Stimulated activated naive CD8-positive, alpha-beta T cell treated with anti-CD3 and anti-CD28 coated beads, Interleukin-15, amount 100 ng/mL, for 72 hours (primary cell): ENCODE data around the gene TEX53.

ENCODE experiments used
- ATAC-seq: fragments of 150-1000 bp; cut with Tn5 transposase; 2 replicates; pipeline ENCODE4 v1.10.0; 2021; ENCODE audit warnings: mild to moderate bottlenecking, moderate library complexity
- DNase-seq, 2 donors: peaks; one replicate each; pipeline ENCODE4 v3.0.0; 2021 to 2022
- H3K27ac Mint-ChIP-seq, 2 donors: one replicate each; pipeline ENCODE4 v1.8.0; 2022; ENCODE audit warnings: mild to moderate bottlenecking in 2 of 2, mixed read lengths in 2 of 2, moderate library complexity in 2 of 2
- H3K27me3 Mint-ChIP-seq: one replicate; pipeline ENCODE4 v1.8.0; 2022; ENCODE audit warnings: mixed read lengths
- H3K4me1 Mint-ChIP-seq: one replicate; pipeline ENCODE4 v1.8.0; 2022; ENCODE audit warnings: mild to moderate bottlenecking, mixed read lengths
- H3K4me3 Mint-ChIP-seq, 2 donors: one replicate each; pipeline ENCODE4 v1.8.0; 2022; ENCODE audit warnings: mild to moderate bottlenecking in 2 of 2, mixed read lengths in 2 of 2, moderate library complexity in 1 of 2
- H3K9me3 Mint-ChIP-seq, 2 donors: one replicate each; pipeline ENCODE4 v1.8.0; 2022; ENCODE audit warnings: mixed read lengths in 2 of 2

TEX53 gene

GRCh38 chr9:114687034-114687433 lies 29.4 kb upstream of the TEX53 start:
- ATAC-seq (no peak), DNase-seq (no peak)
- H3K27ac Mint-ChIP-seq = peak overlapping the region; percentile 49 to 95
- H3K9me3 Mint-ChIP-seq = peaks cover 15 to 29% of the 10 kb centered on the region in 2 donors
- H3K4me3 Mint-ChIP-seq = peak overlapping the region; percentile 37 to 64
- no peaks in the 10 kb centered on the region for H3K27me3 Mint-ChIP-seq
- H3K4me1 Mint-ChIP-seq = peaks cover 89% of the 10 kb centered on the region

- H3K4me1 Mint-ChIP-seq = peaks cover 89% of the 10 kb centered on the region
- DNase-seq (peak in 1 of 2 donors; percentile 46), ATAC-seq (peak; percentile 8)
- H3K27me3 Mint-ChIP-seq = no peaks in the 10 kb centered on the region
- peak overlapping the region; percentile 86 to 95 for H3K27ac Mint-ChIP-seq
- H3K4me3 Mint-ChIP-seq = peak overlapping the region; percentile 38 to 64
- peaks cover 15 to 29% of the 10 kb centered on the region in 2 donors for H3K9me3 Mint-ChIP-seq
These were observed 28.3 kb upstream of the TEX53 start for GRCh38 chr9:114685951-114686350.

GRCh38 chr9:114684036-114684435 lies 26.4 kb upstream of the TEX53 start:
- DNase-seq = peak in 1 of 2 donors; percentile 50
- Mint-ChIP-seq H3K4me3 (peak overlapping the region; percentile 58 to 76), H3K27ac (peak overlapping the region; percentile 79 to 93), H3K4me1 (peaks cover 85% of the 10 kb centered on the region), H3K9me3 (peaks cover 14 to 23% of the 10 kb centered on the region in 2 donors), H3K27me3 (no peaks in the 10 kb centered on the region)
- no peak for ATAC-seq

GRCh38 chr9:114682846-114683245 lies 25.2 kb upstream of the TEX53 start:
- H3K4me3 Mint-ChIP-seq = no peak overlapping the region
- H3K27me3 Mint-ChIP-seq = peaks cover 9% of the 10 kb centered on the region
- DNase-seq (no peak), ATAC-seq (no peak)
- no peak overlapping the region for H3K27ac Mint-ChIP-seq
- peaks cover 85% of the 10 kb centered on the region for H3K4me1 Mint-ChIP-seq
- H3K9me3 Mint-ChIP-seq = peaks cover 7 to 20% of the 10 kb centered on the region in 2 donors

- peak; percentile 92 for ATAC-seq
- peak; percentile 86 to 88 for DNase-seq
- Mint-ChIP-seq H3K27ac (peak within 1 kb of the TSS; percentile 92 to 94), H3K4me3 (peak within 1 kb of the TSS; percentile 39 to 69), H3K4me1 (peaks cover 81% of the 10 kb centered on the region), H3K27me3 (peaks cover 13% of the 10 kb centered on the region), H3K9me3 (peaks cover 7 to 16% of the 10 kb centered on the region in 2 donors)
These were observed 24.2 kb upstream of the TEX53 start, which contains the start of gene TEX48 for GRCh38 chr9:114681594-114682332. Gene TEX48, minus strand, starts transcription at chr9:114682192. Its CDS starts 10,469 bp downstream, at chr9:114671723.

GRCh38 chr9:114680259-114681001 lies 22.8 kb upstream of the TEX53 start:
- no peak overlapping the region for H3K4me3 Mint-ChIP-seq

GRCh38 chr9:114678795-114679194 lies 21.2 kb upstream of the TEX53 start:
- Mint-ChIP-seq H3K27ac (no peak overlapping the region), H3K9me3 (peaks cover 0 to 8% of the 10 kb centered on the region in 2 donors), H3K4me1 (peaks cover 78% of the 10 kb centered on the region), H3K4me3 (no peak overlapping the region), H3K27me3 (peaks cover 16% of the 10 kb centered on the region)
- ATAC-seq (no peak), DNase-seq (no peak)

More at GRCh38 chr9:114680259-114681001, 22.8 kb upstream of the TEX53 start:
- ATAC-seq (no peak), DNase-seq (no peak)
- peaks cover 7% of the 10 kb centered on the region in 2 donors for H3K9me3 Mint-ChIP-seq
- H3K27ac Mint-ChIP-seq = peak overlapping the region; percentile 72 to 84
- H3K4me1 Mint-ChIP-seq = peaks cover 72% of the 10 kb centered on the region
- peaks cover 13% of the 10 kb centered on the region for H3K27me3 Mint-ChIP-seq

GRCh38 chr9:114678130-114678529 lies 20.5 kb upstream of the TEX53 start:
- Mint-ChIP-seq H3K27me3 (peaks cover 23% of the 10 kb centered on the region), H3K9me3 (peaks cover 0 to 8% of the 10 kb centered on the region in 2 donors), H3K4me1 (peaks cover 74% of the 10 kb centered on the region), H3K4me3 (no peak overlapping the region), H3K27ac (no peak overlapping the region)
- DNase-seq (no peak), ATAC-seq (no peak)

GRCh38 chr9:114677418-114677817 lies 19.8 kb upstream of the TEX53 start:
- H3K27me3 Mint-ChIP-seq = peaks cover 28% of the 10 kb centered on the region
- DNase-seq (no peak), ATAC-seq (no peak)
- H3K4me3 Mint-ChIP-seq = peak overlapping the region in 1 of 2 donors; percentile 4
- H3K27ac Mint-ChIP-seq = no peak overlapping the region
- peaks cover 68% of the 10 kb centered on the region for H3K4me1 Mint-ChIP-seq
- H3K9me3 Mint-ChIP-seq = peaks cover 0 to 8% of the 10 kb centered on the region in 2 donors

GRCh38 chr9:114676901-114677300 lies 19.3 kb upstream of the TEX53 start:
- Mint-ChIP-seq H3K4me1 (peaks cover 63% of the 10 kb centered on the region), H3K4me3 (no peak overlapping the region), H3K27ac (no peak overlapping the region), H3K27me3 (peaks cover 28% of the 10 kb centered on the region), H3K9me3 (peaks cover 0 to 8% of the 10 kb centered on the region in 2 donors)
- DNase-seq = no peak
- ATAC-seq = no peak

- peaks cover 7 to 8% of the 10 kb centered on the region in 2 donors for H3K9me3 Mint-ChIP-seq
- ATAC-seq (peak; percentile 53), DNase-seq (no peak)
- peaks cover 28% of the 10 kb centered on the region for H3K27me3 Mint-ChIP-seq
- H3K4me1 Mint-ChIP-seq = peaks cover 45% of the 10 kb centered on the region
- H3K4me3 Mint-ChIP-seq = no peak overlapping the region
- H3K27ac Mint-ChIP-seq = peak overlapping the region in 1 of 2 donors; percentile 83
These were observed 17.4 kb upstream of the TEX53 start for GRCh38 chr9:114674798-114675540.

- Mint-ChIP-seq H3K4me1 (peaks cover 41% of the 10 kb centered on the region), H3K4me3 (no peak overlapping the region), H3K9me3 (peaks cover 7 to 8% of the 10 kb centered on the region in 2 donors), H3K27me3 (peaks cover 28% of the 10 kb centered on the region), H3K27ac (peak overlapping the region in 1 of 2 donors; percentile 83)
- no peak for DNase-seq
- no peak for ATAC-seq
These were observed 16.6 kb upstream of the TEX53 start for GRCh38 chr9:114674076-114674797.

- Mint-ChIP-seq H3K9me3 (peaks cover 7 to 8% of the 10 kb centered on the region in 2 donors), H3K27ac (no peak overlapping the region), H3K27me3 (peaks cover 15% of the 10 kb centered on the region), H3K4me3 (no peak overlapping the region), H3K4me1 (peaks cover 34% of the 10 kb centered on the region)
- ATAC-seq (no peak), DNase-seq (no peak)
These were observed 14.0 kb upstream of the TEX53 start for GRCh38 chr9:114671605-114672004.

- peaks cover 29% of the 10 kb centered on the region for H3K4me1 Mint-ChIP-seq
- H3K4me3 Mint-ChIP-seq = no peak overlapping the region
- DNase-seq = no peak
- ATAC-seq = no peak
- H3K9me3 Mint-ChIP-seq = peaks cover 7 to 8% of the 10 kb centered on the region in 2 donors
- H3K27me3 Mint-ChIP-seq = peaks cover 15% of the 10 kb centered on the region
- no peak overlapping the region for H3K27ac Mint-ChIP-seq
These were observed 12.4 kb upstream of the TEX53 start for GRCh38 chr9:114669961-114670360.

- Mint-ChIP-seq H3K27ac (no peak overlapping the region), H3K9me3 (peaks cover 0 to 7% of the 10 kb centered on the region in 2 donors), H3K27me3 (peaks cover 5% of the 10 kb centered on the region), H3K4me1 (peaks cover 18% of the 10 kb centered on the region), H3K4me3 (no peak overlapping the region)
- DNase-seq = no peak
- ATAC-seq = no peak
These were observed 10.5 kb upstream of the TEX53 start for GRCh38 chr9:114668146-114668545.
